Hematopoietic multipotent progenitor cell (in vitro differentiated cells): ENCODE measurements around the gene AIFM1. TPM values are rescaled to one million over a fixed set of nuclear protein-coding genes. Genes with fewer than 3 reads are reported as not detected.

ENCODE experiments used
- DNase-seq, 3 donors: peaks; one replicate each; pipeline ENCODE4 v3.0.0-alpha.2; 2011 to 2015; ENCODE audit warnings: low read depth in 2 of 3, low spot score in 2 of 3
- total RNA-seq: library from RNA; depleted of rRNA; stranded (reverse); fragments of >200 nt; gene quantifications from one replicate; pipeline ENCODE4 v1.2.3, GENCODE V29; 2012

AIFM1 gene
- total RNA-seq, 1 donor, result 10.0 TPM

GRCh38 chrX:130171446-130172126 lies 5.9 kb upstream of the AIFM1 start, which contains the start of gene RAB33A:
Gene RAB33A (plus strand): TSS chrX:130171962. CDS start chrX:130172063, 101 bp downstream.
- peak in 1 of 3 donors; percentile 47 for DNase-seq

DNA sequence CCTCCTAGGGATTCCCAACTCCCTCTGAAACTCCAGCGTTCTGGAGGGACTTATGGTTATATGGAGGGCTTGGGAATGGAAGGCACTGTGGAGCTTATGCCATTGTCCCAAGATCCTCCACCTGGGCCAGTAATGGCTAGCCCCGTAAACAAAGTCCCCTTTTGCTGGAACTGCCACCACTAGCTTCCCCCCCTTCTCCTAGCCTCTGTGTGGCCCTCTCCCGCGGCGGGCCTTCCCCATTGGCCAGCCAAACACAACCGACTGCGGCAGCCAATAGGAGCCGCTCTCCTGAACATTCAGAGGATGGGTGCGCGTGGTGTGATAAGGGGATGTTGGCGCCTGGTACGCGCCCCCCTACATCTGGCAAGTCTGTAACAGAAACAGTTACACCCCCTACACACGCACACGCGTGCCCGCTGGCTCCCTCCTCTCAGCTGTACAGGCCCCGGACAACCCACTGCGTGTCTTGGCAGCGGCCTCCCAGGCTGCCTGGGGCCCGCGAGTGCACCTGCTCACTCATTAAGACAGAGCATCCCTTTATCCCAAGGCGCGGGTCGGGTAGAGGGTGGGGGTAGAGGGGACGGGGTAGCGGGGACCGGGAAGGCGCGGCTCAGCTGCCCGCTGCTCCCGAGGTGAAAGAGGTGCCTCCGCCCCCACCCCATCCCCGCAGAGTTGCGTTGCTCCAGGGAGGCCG lies 5.3 kb upstream of the AIFM1 start:
- DNase-seq, result peak in 2 of 3 donors; percentile 82 to 91

- no peak for DNase-seq
Measured at GRCh38 chrX:130167040-130167439, 1.4 kb upstream of the AIFM1 start.

- no peak for DNase-seq
Measured at GRCh38 chrX:130166503-130166777, 799 bp upstream of the AIFM1 start.

DNA sequence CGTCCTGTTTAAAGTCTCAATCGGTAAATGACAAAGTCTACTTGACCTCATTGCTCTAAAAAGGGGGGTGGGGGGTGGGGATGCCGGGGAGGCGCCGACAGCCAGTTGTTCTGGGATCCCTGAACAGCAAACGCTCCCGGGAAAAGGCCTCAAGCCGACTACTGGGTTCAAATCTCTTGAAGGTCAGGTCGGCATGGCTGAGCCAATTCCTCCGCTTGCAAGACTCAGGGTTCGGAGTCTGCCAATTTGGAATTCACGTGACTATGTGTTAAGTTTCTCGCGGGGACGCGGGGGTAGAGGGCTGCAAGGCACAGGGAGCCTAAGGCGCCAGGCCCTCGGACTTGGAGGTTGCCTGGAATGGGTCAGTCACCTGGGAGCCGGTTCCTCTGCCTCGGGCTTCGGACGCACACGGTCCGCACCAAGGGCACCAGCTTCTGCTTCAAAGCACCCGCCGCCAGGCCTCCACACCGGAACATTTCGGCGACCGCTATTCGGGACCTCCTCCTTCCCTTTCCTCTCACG lies 399 bp downstream of the AIFM1 start:
- no peak for DNase-seq

GRCh38 chrX:130163398-130163797 lies 2.2 kb downstream of the AIFM1 start:
- DNase-seq, result no peak

DNA sequence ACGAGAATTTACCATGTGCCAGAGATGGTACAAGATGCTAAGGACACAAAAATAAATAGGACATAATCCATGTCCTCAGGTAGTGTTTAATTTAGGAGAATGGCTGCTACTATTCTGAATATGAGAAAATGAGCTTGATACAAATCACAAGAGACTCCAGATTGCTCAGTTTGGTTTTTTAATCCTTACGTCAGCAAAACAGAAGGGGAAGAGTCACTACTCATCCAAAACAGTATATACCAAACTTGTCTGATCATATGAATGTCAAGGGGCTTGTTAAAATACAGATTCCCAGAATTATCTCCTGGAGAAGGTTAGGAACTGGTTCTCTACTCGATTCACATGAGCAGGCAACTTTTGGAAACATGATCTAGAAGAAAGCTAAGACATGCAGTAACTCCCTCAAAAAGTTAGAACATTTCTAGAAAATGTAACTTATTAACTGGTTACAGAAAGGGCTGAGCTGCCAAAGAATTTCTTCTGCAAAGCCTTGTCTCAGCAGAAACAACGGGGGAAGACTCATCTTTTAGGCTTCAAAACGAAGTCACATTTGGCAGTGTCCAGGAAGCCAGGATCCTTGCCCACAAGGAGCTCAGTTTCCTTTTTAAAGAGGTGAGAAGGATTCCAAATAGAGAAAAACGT lies 3.4 kb downstream of the AIFM1 start:
- DNase-seq, result no peak

- no peak for DNase-seq
Measured at GRCh38 chrX:130159776-130160175, 5.9 kb downstream of the AIFM1 start.

GRCh38 chrX:130158311-130158710 lies 7.3 kb downstream of the AIFM1 start:
- DNase-seq, result no peak

DNA sequence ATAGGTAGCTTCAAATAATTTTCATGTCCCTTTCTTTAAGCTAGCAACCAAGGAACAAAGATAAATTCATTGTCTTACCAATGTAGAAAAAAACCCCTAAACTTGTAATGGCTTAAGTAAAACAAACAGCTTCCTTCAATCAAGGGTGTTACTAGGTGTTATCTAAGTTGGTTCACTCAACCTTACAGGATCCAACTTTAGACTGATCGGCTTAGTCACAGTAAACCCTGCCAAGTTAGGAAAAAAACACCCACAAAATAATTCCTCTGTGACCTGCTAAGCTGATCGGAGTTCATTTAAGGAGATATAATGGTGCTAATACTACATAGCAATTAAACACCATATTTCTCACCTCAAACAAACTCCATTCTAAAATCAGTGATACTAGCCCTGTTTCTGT lies 10.1 kb downstream of the AIFM1 start:
- DNase-seq, result no peak

- DNase-seq, result no peak
Measured at GRCh38 chrX:130147631-130148030, 18.0 kb downstream of the AIFM1 start.

- no peak for DNase-seq
Measured at GRCh38 chrX:130145123-130145522, 20.5 kb downstream of the AIFM1 start.

- no peak for DNase-seq
Measured at GRCh38 chrX:130144509-130144908, 21.1 kb downstream of the AIFM1 start.

DNA sequence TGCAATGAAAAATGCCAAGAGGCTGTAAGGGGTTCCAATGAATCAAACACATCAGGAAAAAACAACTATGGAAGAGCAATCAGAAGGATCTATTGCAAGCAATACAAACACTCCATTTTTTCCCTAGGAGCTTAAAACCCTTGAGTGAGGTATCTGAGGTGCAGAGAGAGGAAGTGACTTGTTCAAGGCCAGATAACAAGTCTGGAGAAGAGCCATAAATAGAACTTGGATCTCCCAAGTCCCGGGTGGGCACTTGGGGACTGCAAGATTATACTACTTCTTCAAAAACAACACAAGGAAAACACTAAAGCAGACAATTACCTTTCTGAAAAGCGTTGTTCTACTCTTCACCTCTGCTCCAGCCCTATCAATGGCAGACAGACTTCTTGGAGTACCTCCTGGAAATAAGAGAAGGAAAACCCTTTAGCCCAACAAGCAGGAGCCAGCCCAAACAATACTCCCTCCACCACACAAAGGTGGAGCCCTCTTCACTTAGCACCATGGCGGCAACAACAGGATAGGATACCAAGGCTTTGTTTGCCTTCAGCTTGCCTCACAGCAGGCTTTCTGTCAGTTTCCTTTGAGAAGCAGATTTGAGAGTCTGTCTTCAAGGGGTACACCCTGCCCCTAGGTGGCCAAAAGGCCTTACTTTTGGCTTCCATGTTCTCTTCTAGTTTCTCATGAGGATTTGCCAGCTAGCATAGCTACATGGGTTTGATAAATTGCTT lies 26.0 kb downstream of the AIFM1 start:
- DNase-seq, result peak in 1 of 3 donors; percentile 11

- no peak for DNase-seq
Measured at GRCh38 chrX:130136961-130137360, 28.7 kb downstream of the AIFM1 start.

- DNase-seq, result no peak
Measured at GRCh38 chrX:130136496-130136895, 29.1 kb downstream of the AIFM1 start.

DNA sequence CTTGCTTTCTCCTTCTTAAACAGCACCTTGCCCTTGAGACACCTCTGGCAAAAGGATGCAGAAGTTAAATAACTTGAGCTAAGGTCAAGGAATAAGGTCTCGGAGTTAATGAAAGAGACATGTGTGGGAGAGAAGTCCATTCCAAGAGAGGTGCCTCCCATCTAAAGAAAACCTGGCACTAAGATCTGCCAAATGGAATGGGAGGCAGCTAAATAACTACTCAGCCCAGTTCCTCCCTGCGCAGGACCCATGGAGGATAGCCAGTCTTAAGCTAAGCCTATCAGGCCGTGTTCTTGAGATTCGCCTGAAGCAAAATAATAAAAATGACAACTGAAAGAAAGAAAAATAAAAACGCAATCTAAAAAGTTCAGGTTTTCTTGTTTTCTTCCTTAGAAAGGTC lies 34.7 kb downstream of the AIFM1 start:
- DNase-seq, result no peak

- DNase-seq, result no peak
Measured at GRCh38 chrX:130125091-130125874, 40.4 kb downstream of the AIFM1 start.

GRCh38 chrX:130124577-130124976 lies 41.1 kb downstream of the AIFM1 start:
- no peak for DNase-seq

DNA sequence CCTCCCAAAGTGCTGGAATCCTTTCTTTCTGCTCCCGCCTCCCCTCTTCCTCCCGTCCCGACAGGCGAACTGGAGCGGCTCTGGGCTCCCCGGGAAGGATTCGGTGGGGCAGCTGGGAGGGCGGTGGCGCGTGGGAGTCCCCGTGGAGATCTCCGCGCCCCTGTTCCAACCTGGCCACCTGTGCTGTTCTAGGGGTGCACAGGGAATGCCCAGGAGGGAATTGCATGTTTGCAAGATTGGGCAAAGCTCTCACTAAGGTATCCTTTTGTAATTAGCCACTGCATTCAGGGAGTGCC lies 44.2 kb downstream of the AIFM1 start:
- DNase-seq, result no peak
